Vagina (tissue), 2 donors: Measurements from ENCODE around the gene DUSP2. TPM values are rescaled to one million over a fixed set of nuclear protein-coding genes. Genes with fewer than 3 reads are reported as not detected.

ENCODE experiments used
- DNase-seq, 2 donors: peaks; one replicate each; pipeline ENCODE4 v3.0.0-alpha.2; 2017; ENCODE audit errors: extremely low spot score in 2 of 2
- H3K27ac ChIP-seq: fragments of 200-600 bp; sonication (generic); one replicate; pipeline ENCODE4 v1.5.1; 2019
- H3K27me3 ChIP-seq: fragments of 200-600 bp; sonication (generic); one replicate; pipeline ENCODE4 v1.5.1; 2019
- H3K36me3 ChIP-seq, 2 donors: fragments of 200-600 bp; sonication (generic); one replicate each; pipeline ENCODE4 v1.5.1; 2017 to 2019
- H3K4me1 ChIP-seq: fragments of 200-600 bp; sonication (generic); one replicate; pipeline ENCODE4 v1.5.1; 2019
- H3K4me3 ChIP-seq, 2 donors: fragments of 200-600 bp; sonication (generic); 1 replicate in 1 of 2; 2 replicates in 1 of 2; pipeline ENCODE4 v1.5.1; 2016 to 2019
- H3K9me3 ChIP-seq: fragments of 200-600 bp; sonication (generic); one replicate; pipeline ENCODE4 v1.5.1; 2019
- POLR2A ChIP-seq, 2 donors: fragments of 450-650 bp; IDR thresholded peaks; one replicate each; pipeline ENCODE4 v1.6.1; 2017; ENCODE audit warnings: antibody characterized with exemption in 2 of 2, mild to moderate bottlenecking in 2 of 2, moderate library complexity in 2 of 2
- POLR2AphosphoS5 ChIP-seq, 2 donors: sonication (generic); formaldehyde crosslinking; IDR thresholded peaks; one replicate each; pipeline ENCODE4 v1.9.0; 2017; ENCODE audit warnings: antibody characterized with exemption in 2 of 2, mild to moderate bottlenecking in 2 of 2, low read depth in 1 of 2; ENCODE audit not compliant: insufficient read depth in 1 of 2
- intact Hi-C: fragments of 100-400 bp; cut with DNase I; formaldehyde crosslinking; loops from one replicate; pipeline ENCODE4 v1.15.1; 2023
- total RNA-seq: library from RNA; depleted of rRNA; stranded (reverse); fragments of >200 nt; gene quantifications from one replicate; pipeline ENCODE4 v1.2.3, GENCODE V29; 2016
- TF ChIP-seq, protein P1 (sequence below), 3 experiments: fragments of 450-650 bp in 2 of 3; fragments of 200-600 bp in 1 of 3; sonication (generic) in 1 of 3; IDR thresholded peaks; one replicate each; pipeline ENCODE4 v1.5.1; 2017 to 2019; ENCODE audit warnings: antibody characterized with exemption in 3 of 3, mild to moderate bottlenecking in 2 of 3, moderate library complexity in 2 of 3

DUSP2 gene
- total RNA-seq, 1 donor from 2014 or later: 14.0 TPM

DNA sequence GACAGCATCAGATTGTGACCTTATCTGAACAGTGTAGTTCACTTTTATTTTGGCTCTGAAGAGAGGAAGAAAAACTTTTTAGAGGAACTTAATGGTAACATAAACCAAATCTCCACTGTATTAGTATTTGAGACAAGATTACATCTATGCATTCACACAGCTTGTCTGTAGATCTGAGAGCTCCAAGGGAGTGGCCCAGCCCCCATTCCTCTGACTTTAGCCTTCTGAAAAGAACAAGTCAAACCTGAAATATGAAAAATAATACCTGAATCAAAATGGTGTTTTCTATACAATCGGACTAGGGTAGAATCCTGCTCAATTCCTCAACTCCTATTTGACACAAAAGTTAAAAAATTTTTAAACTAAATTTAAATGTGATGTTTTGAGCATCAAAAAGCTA lies 40.3 kb upstream of the DUSP2 start:
- TF ChIP-seq, protein P1, sequence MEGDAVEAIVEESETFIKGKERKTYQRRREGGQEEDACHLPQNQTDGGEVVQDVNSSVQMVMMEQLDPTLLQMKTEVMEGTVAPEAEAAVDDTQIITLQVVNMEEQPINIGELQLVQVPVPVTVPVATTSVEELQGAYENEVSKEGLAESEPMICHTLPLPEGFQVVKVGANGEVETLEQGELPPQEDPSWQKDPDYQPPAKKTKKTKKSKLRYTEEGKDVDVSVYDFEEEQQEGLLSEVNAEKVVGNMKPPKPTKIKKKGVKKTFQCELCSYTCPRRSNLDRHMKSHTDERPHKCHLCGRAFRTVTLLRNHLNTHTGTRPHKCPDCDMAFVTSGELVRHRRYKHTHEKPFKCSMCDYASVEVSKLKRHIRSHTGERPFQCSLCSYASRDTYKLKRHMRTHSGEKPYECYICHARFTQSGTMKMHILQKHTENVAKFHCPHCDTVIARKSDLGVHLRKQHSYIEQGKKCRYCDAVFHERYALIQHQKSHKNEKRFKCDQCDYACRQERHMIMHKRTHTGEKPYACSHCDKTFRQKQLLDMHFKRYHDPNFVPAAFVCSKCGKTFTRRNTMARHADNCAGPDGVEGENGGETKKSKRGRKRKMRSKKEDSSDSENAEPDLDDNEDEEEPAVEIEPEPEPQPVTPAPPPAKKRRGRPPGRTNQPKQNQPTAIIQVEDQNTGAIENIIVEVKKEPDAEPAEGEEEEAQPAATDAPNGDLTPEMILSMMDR (IDR thresholded peaks at IDR 0.05): no peak
- TF ChIP-seq POLR2A (IDR thresholded peaks at IDR 0.05): no peak
- no peak for TF ChIP-seq POLR2AphosphoS5 (IDR thresholded peaks at IDR 0.05; ENCODE audit: insufficient read depth in 1 of 2, low read depth in 1 of 2)
- intact Hi-C loops: no loop called here
- Histone ChIP-seq H3K36me3 (peaks cover 0 to 62% of the 10 kb centered on the region in 2 donors), H3K27ac (no peak overlapping the region), H3K4me1 (no peaks in the 10 kb centered on the region), H3K4me3 (no peak overlapping the region), H3K27me3 (no peaks in the 10 kb centered on the region), H3K9me3 (no peaks in the 10 kb centered on the region)
- no peak for DNase-seq

DNA sequence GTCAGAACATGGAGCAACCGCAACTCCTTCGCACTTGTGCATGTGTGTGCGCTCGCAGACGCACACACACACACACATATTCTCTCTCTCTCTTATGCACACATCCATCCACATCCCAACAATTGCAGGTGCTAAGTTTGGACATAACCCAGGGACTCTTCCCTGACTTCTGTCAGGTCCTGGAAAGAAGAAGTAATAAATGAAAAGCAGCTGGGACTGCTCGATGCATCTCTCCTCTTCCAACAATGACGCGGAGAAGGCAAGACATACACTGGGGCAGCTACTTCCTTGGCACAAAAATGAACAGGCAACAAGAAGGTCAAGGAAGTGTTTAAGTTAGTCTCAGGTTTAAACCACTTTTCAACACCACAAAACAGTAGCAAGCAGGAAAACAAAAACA lies 39.7 kb upstream of the DUSP2 start:
- TF ChIP-seq, protein P1 (IDR thresholded peaks at IDR 0.05): no peak
- TF ChIP-seq POLR2A (IDR thresholded peaks at IDR 0.05) (no peak), POLR2AphosphoS5 (IDR thresholded peaks at IDR 0.05; ENCODE audit: insufficient read depth in 1 of 2, low read depth in 1 of 2) (no peak)
- H3K36me3 ChIP-seq: peaks cover 0 to 58% of the 10 kb centered on the region in 2 donors
- H3K9me3 ChIP-seq: no peaks in the 10 kb centered on the region
- no peaks in the 10 kb centered on the region for H3K4me1 ChIP-seq
- intact Hi-C loops: no loop called here
- DNase-seq: no peak
- H3K27ac ChIP-seq: no peak overlapping the region
- no peak overlapping the region for H3K4me3 ChIP-seq
- H3K27me3 ChIP-seq: no peaks in the 10 kb centered on the region

DNA sequence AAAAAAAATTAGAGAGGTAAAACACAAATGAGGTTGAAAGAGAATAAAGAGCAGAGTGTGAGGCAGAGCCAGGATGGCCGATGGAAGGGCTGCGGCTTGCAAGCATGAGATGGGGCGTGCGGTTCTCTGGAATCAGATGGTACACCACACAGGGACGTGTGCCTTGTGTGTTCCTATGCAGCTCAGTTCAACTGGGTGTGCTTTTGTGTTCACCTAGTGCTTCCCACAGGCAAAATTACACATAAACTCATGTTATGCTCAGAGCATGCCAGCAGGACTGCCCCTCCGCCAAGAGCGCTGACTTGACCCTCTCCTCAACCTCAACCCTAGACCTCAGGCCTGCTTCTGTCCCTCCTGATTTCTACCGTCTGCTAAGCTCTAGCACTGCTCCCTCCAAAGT lies 38.9 kb upstream of the DUSP2 start:
- no peaks in the 10 kb centered on the region for H3K27me3 ChIP-seq
- H3K4me1 ChIP-seq: no peaks in the 10 kb centered on the region
- TF ChIP-seq POLR2A (IDR thresholded peaks at IDR 0.05) (no peak), POLR2AphosphoS5 (IDR thresholded peaks at IDR 0.05; ENCODE audit: insufficient read depth in 1 of 2, low read depth in 1 of 2) (no peak)
- TF ChIP-seq, protein P1 (IDR thresholded peaks at IDR 0.05): no peak
- no peaks in the 10 kb centered on the region for H3K9me3 ChIP-seq
- DNase-seq: no peak
- no peak overlapping the region for H3K27ac ChIP-seq
- no peak overlapping the region for H3K4me3 ChIP-seq
- H3K36me3 ChIP-seq: peaks cover 0 to 53% of the 10 kb centered on the region in 2 donors
- intact Hi-C loops: no loop called here

DNA sequence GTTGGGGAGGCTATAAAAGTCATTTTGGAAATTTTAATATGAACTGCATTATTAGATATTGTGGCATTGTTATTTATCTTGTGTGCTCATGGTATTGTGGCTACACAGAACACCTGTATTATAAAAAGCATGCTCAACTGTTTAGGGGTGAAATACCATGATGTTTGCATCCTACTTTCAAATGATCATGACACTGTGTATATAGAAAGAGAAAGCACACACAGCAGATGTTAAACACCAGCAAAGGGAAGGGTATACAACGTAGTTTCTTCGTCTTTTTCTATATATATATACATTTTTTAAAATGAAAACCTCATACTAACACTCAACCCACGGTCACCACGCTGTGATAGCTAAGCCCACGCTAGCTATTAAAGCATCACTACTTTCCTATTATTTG lies 36.3 kb upstream of the DUSP2 start:
- intact Hi-C loops: no loop called here
- Histone ChIP-seq H3K4me3 (no peak overlapping the region), H3K4me1 (no peaks in the 10 kb centered on the region), H3K27ac (no peak overlapping the region), H3K9me3 (no peaks in the 10 kb centered on the region), H3K36me3 (peaks cover 0 to 28% of the 10 kb centered on the region in 2 donors), H3K27me3 (no peaks in the 10 kb centered on the region)
- no peak for DNase-seq
- no peak for TF ChIP-seq POLR2A (IDR thresholded peaks at IDR 0.05)
- TF ChIP-seq, protein P1 (IDR thresholded peaks at IDR 0.05): no peak
- TF ChIP-seq POLR2AphosphoS5 (IDR thresholded peaks at IDR 0.05; ENCODE audit: insufficient read depth in 1 of 2, low read depth in 1 of 2): no peak

DNA sequence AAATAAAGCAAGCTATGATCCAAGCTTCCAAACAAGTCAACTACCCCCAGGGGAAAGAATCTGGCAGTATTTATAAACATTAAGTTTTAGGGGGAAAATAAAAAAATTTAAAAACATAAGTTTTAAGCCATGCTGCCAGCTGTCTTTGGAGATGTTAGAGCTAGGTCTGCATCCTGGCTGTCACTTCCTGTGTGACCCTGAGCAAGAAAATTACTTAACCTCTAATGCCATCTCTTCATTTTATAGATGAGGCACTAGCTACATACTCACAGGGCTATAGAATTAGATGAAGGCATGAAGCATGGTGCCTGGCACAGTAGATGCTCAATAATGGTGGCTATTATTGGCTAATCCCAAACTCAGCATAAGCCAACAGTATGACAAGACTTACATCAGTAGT lies 35.3 kb upstream of the DUSP2 start:
- H3K27ac ChIP-seq: no peak overlapping the region
- H3K36me3 ChIP-seq: peaks cover 0 to 18% of the 10 kb centered on the region in 2 donors
- H3K27me3 ChIP-seq: no peaks in the 10 kb centered on the region
- no peaks in the 10 kb centered on the region for H3K4me1 ChIP-seq
- no peak for DNase-seq
- no peak overlapping the region for H3K4me3 ChIP-seq
- intact Hi-C loops: no loop called here
- no peaks in the 10 kb centered on the region for H3K9me3 ChIP-seq
- TF ChIP-seq POLR2AphosphoS5 (IDR thresholded peaks at IDR 0.05; ENCODE audit: insufficient read depth in 1 of 2, low read depth in 1 of 2): no peak
- no peak for TF ChIP-seq POLR2A (IDR thresholded peaks at IDR 0.05)
- TF ChIP-seq, protein P1 (IDR thresholded peaks at IDR 0.05): no peak
